GM19438 (cell line): ENCODE results near the gene OTOG.

ENCODE experiments used
- ATAC-seq: cut with Tn5 transposase; IDR thresholded peaks from one replicate; pipeline ENCODE4 v1.9.1; 2021; ENCODE audit warnings: low read depth; ENCODE audit not compliant: unreplicated experiment

OTOG gene

DNA sequence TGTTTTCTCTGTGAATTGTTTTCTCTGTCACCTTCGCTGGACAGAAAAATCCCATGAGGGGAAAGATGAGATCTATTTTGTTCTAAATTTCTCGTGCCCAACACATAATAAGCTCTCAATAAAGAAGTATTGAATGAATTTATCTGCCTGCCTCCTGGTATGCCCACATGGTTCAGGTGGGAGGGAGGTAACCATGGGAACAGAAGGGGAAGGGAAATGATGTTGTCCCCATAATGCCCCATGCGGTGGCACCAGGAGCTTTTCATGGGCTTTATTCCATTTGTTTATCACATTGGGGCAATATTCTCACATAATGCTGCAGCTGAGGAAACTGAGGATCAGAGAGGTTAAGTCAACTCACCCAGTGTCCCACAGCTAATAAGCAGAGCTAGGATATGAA is 11.6 kb upstream of the OTOG start:
- ATAC-seq = no peak

DNA sequence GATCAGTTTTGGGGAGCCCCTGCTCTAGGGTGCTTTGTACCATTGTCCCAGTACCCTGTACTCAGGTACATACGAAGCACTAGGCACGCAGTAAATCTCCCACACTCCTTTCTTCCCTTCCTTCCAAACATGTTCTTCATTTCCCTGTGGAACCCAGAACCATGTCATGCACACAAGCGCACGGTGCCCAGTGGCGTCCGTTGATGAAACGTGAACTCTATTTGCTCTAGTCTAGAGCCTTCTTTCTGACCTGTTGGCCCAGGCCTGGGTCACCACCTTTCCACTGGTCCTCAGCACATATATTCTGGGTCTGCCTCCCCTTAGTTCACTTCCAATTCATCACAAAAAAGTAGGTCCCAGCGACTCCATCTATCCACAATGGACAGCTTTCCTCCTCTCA is 9.8 kb upstream of the OTOG start:
- ATAC-seq = no peak

DNA sequence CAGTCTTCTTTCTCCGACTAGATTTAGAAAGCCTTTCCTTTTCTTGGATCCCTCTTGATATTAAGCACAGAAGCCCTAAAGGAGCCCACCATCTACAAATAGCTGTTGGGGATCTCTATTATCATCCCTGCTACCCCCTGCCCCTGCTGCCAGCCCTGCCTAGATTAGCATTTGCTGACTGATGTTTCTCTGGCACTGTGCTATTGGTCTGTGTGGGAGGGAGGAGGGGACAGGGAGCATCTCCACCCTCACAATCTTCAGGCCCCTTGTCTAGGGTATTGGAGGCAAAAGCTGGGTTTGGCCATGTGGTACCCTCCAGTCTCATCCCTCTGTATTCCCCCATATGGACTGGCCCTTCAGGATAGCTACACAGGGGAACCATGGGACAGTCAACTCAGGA is 9.0 kb upstream of the OTOG start:
- ATAC-seq = no peak

DNA sequence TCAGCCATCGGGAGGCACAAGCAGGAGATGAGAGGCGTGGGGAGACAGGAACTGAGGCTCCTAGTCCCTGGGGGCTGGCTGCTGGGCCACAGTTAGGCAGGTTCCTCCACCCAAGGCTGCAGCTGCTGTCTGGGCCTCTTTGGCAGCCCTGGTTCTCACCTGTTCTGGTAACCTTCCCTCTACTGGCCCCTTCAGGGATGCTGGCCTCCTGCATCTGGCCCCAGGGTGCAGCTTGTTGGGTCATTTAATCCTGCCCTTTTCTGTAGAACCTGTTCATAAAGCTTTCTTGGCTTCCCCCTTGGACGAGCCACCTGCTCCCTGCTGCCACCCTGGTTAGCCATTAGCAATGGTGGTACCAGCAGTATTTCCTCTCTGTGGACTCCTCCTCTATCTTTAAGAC is 8.3 kb upstream of the OTOG start:
- ATAC-seq = no peak

DNA sequence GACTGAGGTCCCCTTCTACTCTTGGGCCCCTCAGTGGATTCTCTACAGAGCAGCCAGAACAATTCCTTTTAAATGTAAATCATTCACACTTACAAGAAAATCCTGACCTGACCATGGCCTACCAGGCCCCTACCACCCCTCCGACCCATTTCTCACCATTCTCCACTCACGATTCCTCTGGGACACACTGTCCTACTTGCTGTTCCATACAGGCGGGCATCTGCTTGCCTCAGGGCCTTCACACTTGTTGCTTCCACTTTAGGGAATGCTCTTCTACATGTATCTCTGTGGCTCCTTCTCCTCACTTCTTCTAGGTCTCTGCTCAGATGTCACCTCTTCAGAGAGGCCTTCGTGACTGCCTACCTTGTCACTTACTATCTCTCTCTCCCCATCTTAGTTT is 6.3 kb upstream of the OTOG start:
- no peak for ATAC-seq

DNA sequence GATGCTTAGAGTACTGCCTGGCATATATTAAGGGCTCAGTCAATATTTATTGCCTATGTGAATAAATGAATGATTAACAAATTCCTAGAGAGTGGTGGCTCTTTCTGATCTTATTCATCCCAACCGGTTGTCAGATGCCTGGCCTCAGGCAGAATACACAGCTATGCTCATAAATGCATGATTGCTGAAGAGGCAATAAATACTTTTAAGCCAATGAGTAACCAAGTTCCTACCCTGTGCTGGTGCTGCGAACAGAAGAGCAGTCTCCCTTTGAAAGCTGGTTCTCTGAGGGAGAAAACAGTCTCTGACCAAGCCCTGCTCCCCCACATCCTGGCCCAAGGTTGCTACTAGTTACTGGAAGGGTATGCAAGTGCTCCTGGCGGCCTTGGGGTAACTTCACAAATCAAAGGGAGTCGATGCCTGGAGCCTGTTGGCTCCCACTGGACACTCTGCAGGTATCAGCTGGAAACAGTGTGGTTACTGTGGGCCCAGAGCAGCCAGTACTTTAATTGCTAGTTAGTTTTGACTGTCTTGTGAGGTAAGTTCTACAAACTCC is 5.7 kb upstream of the OTOG start:
- ATAC-seq = no peak

DNA sequence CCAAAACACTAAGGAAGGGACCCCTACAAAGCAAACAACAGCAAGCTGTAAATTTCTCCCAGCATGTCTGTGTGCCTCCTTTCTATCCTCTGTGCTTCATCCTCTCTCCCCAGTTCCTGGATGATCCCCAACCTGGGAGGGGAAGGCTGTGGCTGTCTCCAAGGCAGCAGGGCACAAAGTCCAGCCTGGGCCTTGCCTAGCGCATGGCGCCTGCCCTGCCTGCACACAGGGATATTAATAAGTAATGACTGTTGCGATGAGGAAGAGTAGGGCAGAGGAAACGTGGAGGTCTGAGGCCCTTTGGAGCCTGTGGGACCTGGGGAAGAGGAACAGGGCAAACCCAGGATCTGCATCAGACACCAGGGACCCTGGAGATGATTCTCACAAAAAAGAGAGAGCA is 4.8 kb upstream of the OTOG start:
- no peak for ATAC-seq

DNA sequence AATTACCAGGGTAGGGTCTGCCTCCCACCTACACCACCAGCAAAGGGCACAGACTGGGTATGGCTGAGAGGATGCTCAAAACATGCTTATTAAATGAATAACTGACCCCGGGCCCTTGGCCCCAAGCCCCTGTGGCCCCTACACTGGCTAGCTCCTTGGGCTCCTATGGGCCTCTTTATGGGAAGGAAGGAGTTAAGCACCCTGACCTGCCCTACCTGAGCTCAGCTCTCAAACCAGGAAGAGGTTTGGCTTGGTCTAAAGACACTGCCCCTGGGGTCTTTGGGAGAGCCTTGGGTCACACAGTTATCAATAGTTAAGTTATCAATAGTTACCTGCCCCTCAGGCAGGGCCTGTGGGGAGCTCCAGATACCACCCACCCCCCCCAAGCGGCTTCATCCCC is 4.0 kb upstream of the OTOG start:
- no peak for ATAC-seq

DNA sequence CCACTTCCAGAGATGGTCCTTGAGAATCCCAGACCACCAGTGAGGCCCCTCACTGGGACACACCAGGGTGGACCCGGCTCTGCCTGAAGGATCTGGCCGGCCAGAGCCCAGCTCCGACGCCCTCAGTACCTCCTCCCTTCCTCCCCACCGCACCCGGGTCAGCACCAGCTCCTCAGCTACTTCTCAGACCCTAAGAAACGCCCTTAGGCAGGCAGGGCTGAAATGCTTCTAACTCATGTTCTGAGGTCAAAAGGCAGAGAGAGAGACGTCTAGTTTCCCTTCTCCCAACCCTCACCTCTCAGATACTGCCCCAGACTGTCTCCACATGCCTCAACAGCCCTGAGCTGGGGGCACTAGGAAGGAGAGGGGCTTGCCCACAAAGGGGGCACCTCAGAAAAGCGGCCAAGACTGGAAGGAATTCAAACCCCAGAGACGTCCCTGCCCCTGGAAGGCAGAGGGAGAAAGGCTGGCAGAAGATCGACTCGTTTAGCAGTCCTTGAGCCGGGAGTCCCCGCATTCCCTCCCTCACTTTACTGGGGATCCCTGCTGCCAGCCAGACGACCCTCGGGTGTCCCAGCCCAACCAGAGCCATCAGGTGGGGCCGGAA is 3.4 kb upstream of the OTOG start:
- ATAC-seq = no peak

DNA sequence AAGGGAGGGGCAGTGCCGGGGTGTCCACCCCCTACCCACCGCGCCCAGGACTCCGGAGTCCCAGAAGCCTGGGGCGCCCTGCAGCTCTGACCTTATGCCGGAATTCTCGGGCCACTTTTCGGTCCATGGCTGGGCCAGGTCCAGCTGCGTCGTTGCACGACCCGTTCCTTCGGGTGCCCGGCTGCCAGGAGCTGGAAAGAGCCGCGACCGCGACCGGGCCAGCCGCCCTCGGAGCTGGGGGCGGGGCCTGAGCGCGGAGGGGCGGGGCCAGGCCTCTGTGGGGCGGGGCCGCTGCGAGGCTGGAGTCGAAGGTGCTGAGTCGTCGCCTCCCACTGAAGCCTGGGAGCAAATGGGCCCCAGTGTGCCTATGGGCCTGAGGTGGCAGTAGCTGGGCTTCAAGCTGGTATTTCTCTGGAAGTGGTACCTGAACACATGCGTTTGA is 2.9 kb upstream of the OTOG start, which contains the start of gene USH1C:
TSS of gene USH1C (minus strand) at position 236 of the 442 bp plus-strand sequence. CDS start at position 127, 109 bp downstream.
- no peak for ATAC-seq

DNA sequence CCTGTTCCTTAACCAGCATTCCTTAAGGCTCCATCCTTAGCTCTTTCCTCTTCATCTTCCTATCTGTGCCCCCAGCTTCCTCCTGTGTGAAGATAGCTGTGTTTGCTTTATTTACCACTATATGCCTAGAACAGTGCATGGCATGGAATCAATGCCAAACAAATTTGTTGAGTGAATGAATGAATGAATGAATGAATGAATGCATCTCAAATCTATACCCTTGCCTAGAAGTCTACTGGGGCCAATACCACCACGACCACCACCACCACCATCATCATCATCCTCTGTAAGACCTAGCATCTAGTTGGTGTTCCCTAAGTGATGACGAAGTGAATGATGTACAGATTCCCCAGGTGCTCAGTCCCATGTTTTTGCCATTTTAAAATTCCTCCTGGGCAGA is 819 bp upstream of the OTOG start:
- no peak for ATAC-seq

DNA sequence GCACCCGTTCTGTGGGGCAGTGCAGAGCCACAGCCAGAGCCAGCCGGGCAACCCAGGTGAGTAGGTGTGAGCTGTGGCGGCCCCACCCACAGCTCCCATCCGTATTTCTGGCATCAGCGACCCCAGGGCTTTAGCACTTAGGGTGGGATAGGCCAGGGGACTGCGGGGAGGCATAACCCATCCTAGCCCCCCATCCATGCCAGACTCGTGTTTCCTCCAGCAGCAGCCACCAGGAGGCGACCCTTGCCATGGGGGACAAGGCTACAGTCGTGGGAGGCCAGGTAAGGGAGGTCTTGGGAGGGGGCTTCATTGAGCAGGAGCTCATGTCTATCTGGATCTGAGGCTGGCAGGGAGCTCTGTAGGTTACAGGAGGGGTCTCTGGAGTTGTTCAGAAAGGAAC is 873 bp downstream of the OTOG start:
- ATAC-seq = no peak

DNA sequence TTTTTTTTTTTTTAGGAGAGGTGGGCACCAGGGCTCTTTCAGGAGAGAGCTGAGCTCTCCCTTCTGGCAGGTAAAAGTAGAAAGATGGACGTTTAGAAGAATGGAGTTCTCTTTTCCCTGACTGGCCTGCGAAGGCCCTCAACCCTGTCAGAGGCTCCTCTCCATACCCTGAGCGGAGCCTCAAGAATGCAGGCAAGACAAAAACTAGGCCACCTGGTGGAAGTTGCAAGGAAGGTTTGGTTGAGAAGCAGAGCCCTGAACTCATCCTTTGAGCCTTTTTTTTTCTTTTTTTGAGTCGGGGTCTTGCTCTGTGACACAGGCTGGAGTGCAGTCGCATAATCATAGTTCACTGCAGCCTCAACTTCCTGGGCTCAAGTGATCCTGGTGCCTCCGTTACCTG is 1.4 kb downstream of the OTOG start:
- ATAC-seq = no peak

DNA sequence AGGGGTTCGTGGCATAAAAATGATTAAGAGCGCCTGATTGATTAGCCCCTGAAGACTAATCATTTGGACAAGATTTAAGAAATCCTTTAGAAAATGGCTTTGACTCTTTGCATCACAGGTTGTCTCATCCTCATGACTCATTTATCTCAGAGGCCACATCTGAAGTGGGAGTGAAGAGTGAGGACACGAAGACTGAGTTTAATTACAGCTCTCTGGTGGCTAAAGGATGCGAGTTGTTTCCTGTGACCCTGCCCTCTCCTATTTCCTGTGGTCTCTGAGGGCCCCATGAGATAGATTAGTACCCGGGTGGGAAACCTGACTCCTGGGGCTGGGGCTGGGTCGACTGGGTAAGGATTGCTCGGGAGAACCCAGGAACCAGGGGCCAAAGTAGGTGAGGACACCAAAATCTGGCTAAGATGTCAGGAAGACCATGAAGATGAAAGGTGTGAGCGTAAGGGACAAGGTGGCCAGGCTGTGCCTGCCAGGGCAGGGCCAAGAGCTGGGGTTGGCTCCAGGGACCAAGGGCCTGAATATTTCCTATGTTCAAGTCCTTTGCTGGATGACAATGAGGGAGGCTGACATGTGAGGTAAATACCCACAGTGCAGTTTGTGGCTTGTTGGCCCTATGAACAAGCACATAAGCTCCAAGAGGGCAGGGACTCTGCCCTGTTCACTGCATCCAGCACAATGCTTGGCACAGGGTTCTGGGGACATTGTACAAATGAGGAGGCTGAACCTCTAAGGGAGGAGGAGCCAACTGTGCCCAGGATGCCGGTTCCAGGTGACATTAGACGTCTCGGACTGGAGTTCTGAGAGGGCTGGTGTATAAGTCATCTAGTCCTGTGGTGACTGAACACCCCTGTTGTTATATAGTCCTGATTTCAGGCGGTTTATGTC is 3.6 kb downstream of the OTOG start:
- ATAC-seq = no peak

DNA sequence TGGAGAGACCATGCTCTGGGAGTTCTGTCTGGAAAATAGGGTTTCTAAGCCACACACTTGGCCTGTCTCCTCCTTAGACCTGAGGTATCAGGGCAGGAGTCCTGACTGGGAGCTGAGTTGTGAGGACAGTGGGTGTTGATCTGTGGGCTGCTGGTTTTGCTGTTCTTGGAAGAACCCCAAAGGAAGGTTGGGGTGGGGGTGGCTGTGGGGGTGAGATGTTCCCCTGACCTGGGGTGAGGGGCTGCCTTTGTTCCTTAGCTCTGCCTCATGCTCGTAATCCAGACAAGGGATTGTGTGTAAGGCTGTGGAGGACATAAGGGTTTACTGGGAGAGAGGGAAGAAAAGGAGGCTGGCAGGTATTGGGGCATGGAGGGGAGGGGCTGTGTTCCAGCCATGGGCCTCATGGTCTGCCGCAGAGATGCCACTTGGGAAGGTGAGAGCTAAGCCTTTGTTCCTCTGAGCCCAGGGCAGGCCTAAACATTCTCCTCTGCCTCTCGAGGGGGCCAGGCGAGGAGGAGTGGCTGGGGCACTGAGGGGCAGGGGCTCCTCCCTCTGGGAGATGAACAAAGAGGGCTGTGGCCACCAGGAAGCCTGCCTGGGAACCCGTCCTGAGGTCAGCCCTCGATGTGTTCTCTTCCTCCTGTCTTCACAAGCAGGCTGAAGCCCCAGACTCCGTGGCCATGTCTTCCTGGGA is 4.4 kb downstream of the OTOG start:
- ATAC-seq = no peak

DNA sequence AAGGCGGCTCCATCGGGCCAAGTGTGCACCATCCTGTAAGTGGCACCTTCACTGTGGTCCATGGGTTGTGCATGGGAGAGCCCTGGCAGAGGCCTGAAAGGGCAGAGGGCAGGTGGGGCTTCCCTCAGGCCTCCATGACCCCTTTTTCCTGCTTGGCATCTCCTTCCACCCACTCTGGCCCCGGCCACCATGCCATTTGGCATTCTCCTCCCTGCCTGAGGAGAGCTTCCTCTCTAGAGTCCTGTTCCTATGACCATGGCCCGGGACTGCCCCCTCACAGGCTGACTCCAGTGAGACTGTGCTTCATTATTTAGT is 4.9 kb downstream of the OTOG start:
- no peak for ATAC-seq

DNA sequence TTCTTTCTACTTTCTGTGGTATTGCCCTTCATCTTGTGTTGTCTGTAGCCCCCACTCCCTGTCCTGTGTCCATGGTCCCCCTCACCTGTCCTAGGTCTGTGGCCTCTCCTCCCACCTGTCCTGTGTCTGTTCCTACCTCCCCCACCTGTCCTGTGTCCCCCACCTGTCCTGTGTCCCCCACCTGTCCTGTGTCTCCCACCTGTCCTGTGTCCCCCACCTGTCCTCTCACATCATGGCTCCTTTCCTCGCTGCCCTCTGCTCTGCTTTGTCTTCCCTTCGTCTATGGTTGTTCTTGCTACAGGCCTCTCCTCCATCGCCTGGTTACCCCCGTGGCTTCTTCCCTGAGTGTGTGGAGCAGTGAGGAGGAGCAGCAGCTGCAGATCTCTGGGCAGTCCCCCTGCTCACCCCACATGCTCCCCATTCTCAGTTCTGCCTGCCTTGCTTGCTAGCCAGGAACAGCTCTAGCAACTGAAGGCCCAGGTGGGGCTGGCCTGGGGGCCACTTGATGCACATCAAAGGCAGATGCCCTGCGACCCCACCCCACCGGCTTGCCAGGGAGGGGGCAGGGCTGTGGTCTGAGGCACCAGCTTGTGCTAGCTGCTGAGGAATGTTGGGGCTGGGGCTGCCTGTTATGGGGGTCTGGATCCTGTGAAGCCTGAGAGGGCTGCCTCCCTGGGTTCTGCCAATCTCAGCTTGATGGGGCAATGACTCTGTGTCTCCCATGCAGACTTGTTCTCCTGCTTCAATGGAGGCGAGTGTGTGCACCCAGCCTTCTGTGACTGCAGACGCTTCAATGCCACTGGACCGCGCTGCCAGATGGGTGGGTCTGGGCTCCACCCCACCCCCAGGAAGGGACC is 5.6 kb downstream of the OTOG start:
- ATAC-seq = no peak

DNA sequence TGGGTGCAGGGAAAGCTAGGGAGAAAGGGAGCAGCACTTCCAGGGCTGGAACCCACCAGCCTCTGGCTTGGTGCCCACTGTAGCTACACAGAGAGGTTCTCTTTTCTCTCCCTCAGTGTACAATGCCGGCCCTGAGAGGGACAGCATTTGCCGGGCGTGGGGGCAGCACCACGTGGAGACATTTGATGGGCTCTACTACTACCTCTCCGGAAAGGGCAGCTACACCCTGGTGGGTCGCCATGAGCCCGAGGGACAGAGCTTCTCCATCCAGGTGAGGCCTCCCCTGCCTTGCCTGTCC is 6.1 kb downstream of the OTOG start:
- no peak for ATAC-seq

DNA sequence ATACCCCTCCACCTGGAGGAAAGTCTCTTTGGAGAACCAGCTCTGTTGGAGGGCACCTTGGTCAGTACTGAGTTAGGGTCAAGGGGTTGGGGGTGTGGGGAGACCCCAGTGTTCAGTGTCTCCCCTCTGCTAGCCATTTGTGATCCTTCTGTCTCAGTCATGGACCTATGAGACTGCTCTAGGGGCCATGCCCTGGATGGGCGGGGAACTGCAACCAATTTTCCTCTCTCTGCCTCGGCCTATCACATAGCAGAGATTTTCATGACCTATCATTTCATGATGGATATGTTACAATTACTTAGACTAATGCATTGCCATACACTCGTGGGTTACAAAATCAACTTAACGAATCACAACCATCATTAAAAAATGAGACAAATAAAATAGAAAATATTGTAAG is 7.4 kb downstream of the OTOG start:
- ATAC-seq = no peak

DNA sequence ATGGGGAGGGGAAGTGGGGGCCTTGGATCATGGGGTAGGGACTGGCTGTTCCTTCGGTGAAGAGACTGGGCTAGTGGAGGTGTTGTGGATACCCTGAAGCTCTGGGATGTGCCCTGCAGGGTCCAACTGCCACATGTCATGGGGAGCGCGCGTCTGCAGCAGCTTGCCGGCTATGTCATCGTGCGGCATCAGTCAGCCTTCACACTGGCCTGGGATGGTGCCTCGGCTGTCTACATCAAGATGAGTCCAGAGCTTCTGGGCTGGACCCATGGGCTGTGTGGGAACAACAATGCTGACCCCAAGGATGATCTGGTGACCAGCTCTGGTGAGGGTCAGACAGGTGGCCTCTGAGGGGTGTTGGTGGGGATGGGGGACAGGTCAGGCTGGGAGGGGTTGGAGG is 9.9 kb downstream of the OTOG start:
- ATAC-seq = no peak
